BJ (cell line): ENCODE measurements around the gene ALAD. TPM values are rescaled to one million over a fixed set of nuclear protein-coding genes. Genes with fewer than 3 reads are reported as not detected.
"Not testable (repeated sequence)": the region's sequence is repeated elsewhere in the genome, so short reads cannot be mapped to it uniquely, and the experiment has no call there.

ENCODE experiments used
- CTCF ChIA-PET: fragments of 350-600 bp; formaldehyde crosslinking; extraction: SDS; loops from one replicate; lab custom pipeline; 2021; ENCODE audit warnings: antibody characterized with exemption, inconsistent platforms; lab: Yijun Ruan, JAX
- POLR2A ChIA-PET: fragments of 300-600 bp; sonication (Branson Sonifier 250); formaldehyde crosslinking; extraction: SDS; loops from one replicate; lab custom pipeline; 2021; ENCODE audit warnings: antibody characterized with exemption; lab: Charles Lee
- DNase-seq: peaks from one replicate; pipeline ENCODE4 v3.0.0-alpha.2; 2011; ENCODE audit warnings: low read depth
- H3K27me3 ChIP-seq: 2 replicates; pipeline ENCODE4 v1.6.0; 2011; ENCODE audit warnings: low read length; ENCODE audit not compliant: control insufficient read depth, insufficient read depth
- H3K36me3 ChIP-seq: 2 replicates; pipeline ENCODE4 v1.5.1; 2011; ENCODE audit warnings: low read length; ENCODE audit not compliant: control insufficient read depth, insufficient read depth
- H3K4me3 ChIP-seq: 2 replicates; pipeline ENCODE4 v1.5.1; 2011; ENCODE audit warnings: low read depth, mild to moderate bottlenecking, control low read depth, low read length
- polyA plus RNA-seq: library from polyadenylated mRNA; depleted of rRNA; stranded (reverse); fragments of >200 nt; gene quantifications from 2 replicates; pipeline ENCODE4 v1.2.3, GENCODE V29; 2011
- TF ChIP-seq, protein P1 (sequence below): IDR thresholded peaks from 2 replicates; pipeline ENCODE4 v1.5.1; 2011; ENCODE audit warnings: low read depth, mild to moderate bottlenecking, control low read depth, inconsistent platforms, low read length, moderate library complexity; ENCODE audit not compliant: insufficient read depth

Gene ALAD
- polyA plus RNA-seq, 1 experiment: 9.5 TPM

DNA sequence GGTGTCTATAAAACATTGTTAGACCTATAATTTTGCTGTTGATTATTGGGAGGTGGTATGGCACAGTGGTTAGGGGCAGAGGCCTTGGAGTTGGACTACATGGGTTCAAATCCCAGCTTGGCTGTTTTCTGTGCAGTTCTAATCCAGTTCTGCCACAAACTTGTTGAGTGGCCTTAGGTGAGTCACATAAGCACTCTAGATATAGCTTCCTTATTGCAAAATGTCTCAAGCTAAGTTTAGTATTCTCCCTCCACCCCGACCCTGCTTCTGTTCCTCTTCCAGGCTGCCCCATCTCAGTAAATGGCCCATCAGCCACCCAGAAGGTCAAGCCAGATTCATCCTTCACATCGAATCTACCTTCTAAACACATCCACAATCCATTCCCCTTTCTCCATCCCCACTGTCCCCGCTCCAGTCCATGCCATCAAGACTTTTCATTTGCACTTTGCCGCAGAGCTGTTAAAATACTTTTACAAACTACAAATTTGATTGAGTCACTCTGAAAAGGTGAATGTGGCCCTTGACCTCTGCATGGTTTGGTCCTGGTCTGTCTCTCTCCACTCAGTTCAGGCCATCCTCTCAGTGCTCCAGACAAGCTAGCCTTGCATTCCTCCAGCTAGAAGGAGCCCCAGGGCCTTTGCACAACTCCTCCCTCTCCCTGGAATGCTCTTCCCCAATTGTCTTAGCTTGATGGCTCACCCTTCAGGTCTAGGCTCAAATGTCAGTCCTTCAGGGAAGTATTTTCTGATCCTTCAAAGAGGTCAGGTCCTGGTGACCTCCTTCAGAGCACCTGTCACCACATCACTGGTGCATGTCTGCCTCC is 14.3 kb downstream of the ALAD start:
- TF ChIP-seq, protein P1, sequence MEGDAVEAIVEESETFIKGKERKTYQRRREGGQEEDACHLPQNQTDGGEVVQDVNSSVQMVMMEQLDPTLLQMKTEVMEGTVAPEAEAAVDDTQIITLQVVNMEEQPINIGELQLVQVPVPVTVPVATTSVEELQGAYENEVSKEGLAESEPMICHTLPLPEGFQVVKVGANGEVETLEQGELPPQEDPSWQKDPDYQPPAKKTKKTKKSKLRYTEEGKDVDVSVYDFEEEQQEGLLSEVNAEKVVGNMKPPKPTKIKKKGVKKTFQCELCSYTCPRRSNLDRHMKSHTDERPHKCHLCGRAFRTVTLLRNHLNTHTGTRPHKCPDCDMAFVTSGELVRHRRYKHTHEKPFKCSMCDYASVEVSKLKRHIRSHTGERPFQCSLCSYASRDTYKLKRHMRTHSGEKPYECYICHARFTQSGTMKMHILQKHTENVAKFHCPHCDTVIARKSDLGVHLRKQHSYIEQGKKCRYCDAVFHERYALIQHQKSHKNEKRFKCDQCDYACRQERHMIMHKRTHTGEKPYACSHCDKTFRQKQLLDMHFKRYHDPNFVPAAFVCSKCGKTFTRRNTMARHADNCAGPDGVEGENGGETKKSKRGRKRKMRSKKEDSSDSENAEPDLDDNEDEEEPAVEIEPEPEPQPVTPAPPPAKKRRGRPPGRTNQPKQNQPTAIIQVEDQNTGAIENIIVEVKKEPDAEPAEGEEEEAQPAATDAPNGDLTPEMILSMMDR: no peak
- no peak for DNase-seq
- peaks cover 21% of the 10 kb centered on the region for H3K36me3 ChIP-seq
- H3K27me3 ChIP-seq: no peaks in the 10 kb centered on the region
- POLR2A ChIA-PET: no interaction called here
- CTCF ChIA-PET: interaction anchor here (0.9 to 1.9 kb wide), 2 partner anchors 11 to 14 kb away, joined by 3 to 6 read pairs; partner anchors contain the start of gene ALAD
- no peak overlapping the region for H3K4me3 ChIP-seq

DNA sequence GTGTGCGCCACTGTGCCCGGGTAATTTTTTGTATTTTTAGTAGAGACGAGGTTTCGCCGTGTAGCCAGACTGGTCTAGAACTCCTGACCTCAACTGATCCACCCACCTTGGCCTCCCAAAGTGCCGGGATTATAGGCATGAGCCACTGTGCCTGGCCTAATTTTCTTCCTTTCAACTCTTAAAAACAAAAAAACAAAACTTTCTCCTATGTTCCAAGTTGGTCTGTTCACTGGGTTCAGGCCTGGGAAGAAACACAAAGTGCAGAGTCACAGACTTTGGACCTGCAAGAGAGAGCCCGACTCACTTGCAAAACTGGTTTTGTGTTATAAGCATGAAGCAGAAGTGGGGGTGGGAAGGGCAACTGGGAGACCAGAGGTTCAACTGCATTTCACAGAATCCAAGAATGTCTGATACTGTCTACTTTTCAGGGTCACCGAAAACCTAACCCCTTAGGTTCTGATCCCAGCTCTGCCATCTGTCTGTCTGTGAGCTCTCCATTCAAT is 19.1 kb downstream of the ALAD start:
- CTCF ChIA-PET: no interaction called here
- POLR2A ChIA-PET: no interaction called here
- no peak overlapping the region for H3K4me3 ChIP-seq
- peaks cover 2% of the 10 kb centered on the region; the same call in 1 of the 2 replicates for H3K27me3 ChIP-seq
- DNase-seq: no peak
- no peaks in the 10 kb centered on the region for H3K36me3 ChIP-seq
- TF ChIP-seq, protein P1: no peak

DNA sequence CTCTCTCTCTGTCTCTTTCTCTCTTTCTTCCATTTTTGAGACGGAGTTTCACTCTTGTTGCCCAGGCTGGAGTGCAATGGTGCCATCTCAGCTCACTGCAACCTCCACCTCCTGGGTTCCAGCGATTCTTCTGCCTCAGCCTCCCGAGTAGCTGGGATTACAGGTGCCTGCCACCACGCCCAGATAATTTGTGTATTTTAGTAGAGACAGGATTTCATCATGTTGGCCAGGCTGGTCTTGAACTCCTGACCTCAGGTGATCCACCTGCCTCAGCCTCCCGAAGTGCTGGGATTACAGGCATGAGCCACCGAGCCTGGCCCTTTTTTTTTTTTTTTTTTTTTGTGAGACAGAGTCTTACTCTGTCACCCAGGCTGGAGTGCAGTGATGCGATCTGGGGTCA is 19.6 kb downstream of the ALAD start:
- H3K4me3 ChIP-seq, CTCF ChIA-PET, H3K27me3 ChIP-seq, POLR2A ChIA-PET, H3K36me3 ChIP-seq, DNase-seq: not testable (repeated sequence)

DNA sequence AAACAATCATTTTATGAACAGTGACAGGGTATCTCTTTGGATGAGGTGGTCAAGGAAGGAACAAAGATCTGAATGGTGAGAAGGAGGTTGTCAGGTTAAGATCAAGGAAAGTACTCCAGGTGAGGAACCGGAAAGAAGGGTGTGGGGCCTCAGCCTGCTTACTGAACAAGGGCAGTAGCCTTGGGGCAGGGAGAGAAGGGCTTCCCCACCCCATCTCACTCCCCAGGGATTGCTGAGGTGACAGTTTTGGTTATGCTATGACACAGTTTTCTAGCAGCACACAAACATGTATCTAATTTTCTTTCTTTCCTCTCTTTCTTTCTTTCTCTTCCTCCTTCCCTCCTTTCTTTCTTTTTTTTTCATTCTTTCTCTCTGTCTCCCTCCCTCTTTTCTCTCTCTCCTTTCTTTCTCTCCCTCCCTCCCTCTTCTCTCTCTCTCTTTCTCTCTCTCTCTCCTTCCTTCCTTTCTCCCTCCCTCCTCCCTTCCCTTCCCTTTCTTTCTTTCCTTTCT is 20.2 kb downstream of the ALAD start:
- Histone ChIP-seq H3K4me3 (no peak overlapping the region), H3K27me3 (peaks cover 2% of the 10 kb centered on the region; the same call in 1 of the 2 replicates), H3K36me3 (no peaks in the 10 kb centered on the region)
- POLR2A ChIA-PET: no interaction called here
- no peak for DNase-seq
- TF ChIP-seq, protein P1: no peak
- CTCF ChIA-PET: no interaction called here

DNA sequence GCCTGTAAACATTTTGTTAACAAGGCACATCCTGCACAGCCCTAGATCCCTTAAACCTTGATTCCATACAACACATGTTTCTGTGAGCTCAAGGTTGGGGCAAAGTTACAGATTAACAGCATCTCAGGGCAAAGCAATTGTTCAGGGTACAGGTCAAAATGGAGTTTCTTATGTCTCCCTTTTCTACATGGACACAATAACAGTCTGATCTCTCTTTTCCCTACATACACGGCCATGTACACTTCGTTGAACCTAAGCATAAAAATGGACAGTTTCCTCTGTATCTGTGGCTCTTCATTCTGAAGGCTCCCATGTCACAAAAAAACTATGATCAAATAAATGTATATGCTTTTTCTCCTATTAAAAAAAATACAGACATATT is 21.3 kb downstream of the ALAD start:
- H3K27me3 ChIP-seq, DNase-seq, CTCF ChIA-PET, H3K36me3 ChIP-seq, POLR2A ChIA-PET, H3K4me3 ChIP-seq: not testable (repeated sequence)

DNA sequence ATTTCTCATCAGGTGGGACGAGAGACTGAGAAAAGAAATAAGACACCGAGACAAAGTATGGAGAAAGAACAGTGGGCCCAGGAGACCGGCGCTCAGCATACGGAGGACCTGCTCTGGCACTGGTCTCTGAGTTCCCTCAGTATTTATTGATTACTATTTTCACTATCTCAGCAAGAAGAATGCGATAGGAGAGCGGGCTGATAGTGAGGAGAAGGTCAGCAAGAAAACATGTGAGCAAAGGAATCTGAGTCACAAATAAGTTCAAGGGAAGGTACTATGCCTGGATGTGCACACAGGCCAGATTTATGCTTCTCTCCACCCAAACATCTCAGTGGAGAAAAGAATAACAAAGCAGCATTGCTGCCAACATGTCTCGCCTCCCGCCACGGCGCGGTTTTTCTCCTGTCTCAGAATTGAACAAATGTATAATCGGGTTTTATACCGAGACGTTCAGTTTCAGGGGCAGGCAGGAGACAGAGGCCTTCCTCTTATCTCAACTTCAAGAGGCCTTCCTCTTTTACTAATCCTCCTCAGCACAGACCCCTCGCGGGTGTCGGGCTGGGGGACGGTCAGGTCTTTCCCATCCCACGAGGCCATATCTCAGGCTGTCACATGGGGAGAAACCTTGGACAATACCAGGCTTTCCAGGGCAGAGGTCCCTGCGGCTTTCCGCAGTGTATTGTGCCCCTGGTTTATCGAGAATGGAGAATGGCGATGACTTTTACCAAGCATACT is 21.8 kb downstream of the ALAD start:
- DNase-seq, CTCF ChIA-PET, H3K4me3 ChIP-seq, H3K27me3 ChIP-seq, H3K36me3 ChIP-seq, POLR2A ChIA-PET: not testable (repeated sequence)
